Right kidney (tissue), 1 donor: ENCODE results near the gene PLCB1.

ENCODE experiments used
- DNase-seq: peaks from one replicate; pipeline ENCODE4 v3.0.0-alpha.2; 2016

Gene PLCB1

DNA sequence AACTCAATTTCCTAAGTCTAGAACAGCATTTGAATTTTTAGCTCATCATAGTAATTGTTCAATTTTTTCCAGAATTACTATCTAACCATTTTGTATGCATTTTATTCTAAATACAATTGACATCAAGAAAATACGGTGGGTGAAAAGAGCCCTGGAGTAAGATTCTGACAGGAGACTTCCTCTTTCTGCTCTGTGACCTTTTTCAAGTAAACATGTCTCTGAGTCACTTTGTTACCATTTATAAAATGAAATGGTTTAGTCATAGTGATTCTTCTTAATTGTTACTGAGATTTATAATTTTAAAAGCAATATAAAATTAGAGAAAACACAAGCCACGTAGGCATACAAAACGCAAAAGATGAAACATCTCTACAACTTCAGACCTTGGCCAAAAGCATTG is 80.2 kb downstream of the PLCB1 start:
- no peak for DNase-seq

DNA sequence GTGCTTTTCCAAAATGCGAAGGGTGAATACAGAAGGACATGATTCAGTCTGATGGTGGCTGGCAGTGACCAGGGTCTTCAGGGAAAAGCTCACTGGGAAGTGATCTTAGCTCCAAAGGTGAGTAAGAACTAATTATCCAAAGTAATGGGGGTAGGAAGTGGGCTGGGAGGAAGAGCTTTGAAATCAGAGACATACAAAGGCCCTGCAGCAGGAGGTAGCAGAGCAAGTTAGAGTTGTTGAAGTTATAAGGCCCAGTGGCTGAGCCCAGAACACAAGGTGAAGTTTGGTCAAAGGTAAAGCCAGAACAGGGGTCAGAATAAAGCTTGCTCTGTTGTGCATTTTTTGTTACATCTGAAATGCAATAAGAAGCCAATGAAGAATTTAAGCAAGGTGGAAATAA is 81.2 kb downstream of the PLCB1 start:
- no peak for DNase-seq

DNA sequence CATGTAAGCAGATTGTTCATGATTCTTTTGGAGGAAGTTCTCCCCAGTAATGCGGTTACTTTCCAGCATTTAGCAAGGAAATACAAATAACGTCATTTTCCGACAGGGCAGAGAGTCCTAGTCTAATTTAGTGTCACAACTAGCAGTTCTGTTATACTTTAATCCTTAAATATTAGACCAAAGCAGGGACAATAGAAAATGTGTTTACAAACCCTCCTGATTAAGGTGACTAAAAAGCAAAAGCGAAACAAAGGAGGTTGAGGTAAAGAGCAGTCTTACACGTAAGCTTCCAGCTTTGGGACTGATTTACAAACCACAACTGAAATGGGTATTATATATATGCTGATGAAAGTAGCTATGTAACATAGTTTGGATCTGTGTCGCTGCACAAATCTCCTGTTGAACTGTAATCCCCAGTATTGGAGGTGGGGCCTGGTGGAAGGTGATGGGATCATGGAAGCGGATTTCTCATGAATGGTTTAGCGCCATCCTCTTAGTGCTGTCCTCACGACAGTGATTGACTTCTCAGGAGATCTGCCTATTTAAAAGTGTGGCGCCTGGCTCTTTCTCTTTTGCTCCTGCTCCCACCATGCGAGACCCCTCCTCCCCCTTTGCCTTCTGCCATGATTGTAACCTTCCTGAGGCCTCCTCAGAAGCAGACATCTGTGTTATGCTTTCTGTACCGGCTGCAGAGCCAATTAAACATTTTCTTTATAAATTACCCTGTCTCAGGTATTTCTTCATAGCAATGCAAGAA is 81.9 kb downstream of the PLCB1 start:
- no peak for DNase-seq

DNA sequence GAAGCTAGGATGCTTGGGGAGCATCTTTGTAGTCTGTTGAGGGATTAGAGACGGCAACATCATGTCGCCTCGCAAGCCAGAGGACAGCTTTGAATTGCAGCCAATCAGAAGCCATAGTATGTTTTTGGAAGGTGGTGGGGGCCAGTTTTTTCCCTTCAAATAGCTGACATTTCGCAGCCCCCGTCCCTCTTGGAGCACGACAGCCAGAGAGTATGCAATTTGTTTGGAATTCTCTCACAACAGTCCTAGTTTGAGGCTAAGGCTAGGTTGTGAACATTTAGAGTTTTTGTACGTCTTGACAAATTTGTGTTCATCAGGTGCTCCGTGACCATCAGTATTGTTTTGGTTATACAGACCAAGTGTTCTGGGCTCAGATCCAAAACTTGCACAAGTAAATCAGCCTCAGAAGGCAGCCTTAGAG is 83.3 kb downstream of the PLCB1 start:
- no peak for DNase-seq

DNA sequence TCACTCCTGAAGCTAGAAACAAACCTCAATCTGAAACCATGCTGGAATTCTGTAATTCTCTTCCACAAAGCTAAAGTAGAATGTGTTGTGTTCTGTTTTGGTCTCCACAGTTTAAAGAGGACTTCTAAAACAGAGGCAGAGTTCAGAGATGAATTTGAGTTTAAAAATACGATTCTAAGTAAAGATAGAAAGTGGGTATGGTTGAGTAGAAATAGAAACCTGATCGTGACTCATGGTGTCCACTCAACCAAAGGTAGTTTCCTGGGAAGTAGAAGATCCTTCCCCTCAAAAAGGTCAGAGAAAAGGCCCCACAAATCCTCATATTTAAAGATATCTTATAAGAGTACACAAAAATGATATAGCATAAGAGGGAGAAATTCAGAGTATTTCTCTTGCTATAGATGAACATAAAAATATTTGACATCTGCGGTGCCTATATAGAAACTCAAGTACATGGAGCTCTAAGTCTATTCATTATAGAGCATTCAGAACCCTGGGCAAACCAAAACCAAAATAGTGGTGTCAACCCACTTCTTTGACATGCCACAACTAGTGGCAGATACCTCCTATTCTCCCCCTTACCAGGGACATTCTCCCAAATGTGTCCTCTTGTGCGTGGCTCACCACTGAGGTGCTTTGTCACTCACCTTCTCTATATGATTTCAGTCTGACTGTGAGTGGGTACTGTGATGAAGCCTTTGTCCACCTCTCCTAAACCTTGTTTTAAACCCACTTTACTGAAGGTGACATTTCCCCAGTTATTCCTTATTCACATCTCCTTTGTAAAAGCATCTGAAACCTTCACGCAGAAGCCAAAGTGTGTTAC is 84.5 kb downstream of the PLCB1 start:
- DNase-seq, result no peak

DNA sequence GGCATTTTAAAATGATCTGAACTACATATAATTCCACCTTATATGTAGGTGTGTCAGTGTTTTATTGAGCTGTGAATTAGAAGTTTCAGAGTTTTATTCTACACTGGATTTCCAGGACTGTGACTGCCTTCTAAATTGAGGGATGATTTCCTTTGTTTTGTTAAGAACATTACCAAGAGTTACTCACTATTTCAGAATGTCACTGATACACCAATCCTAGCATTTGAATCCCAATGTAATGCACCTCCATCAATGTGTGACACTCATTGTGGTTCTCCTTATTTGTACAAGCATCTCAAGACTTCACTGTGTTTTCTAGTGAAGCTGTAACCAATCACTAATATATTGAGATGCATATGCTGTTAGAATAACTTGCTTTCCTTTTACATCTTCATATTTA is 86.8 kb downstream of the PLCB1 start:
- DNase-seq, result no peak

DNA sequence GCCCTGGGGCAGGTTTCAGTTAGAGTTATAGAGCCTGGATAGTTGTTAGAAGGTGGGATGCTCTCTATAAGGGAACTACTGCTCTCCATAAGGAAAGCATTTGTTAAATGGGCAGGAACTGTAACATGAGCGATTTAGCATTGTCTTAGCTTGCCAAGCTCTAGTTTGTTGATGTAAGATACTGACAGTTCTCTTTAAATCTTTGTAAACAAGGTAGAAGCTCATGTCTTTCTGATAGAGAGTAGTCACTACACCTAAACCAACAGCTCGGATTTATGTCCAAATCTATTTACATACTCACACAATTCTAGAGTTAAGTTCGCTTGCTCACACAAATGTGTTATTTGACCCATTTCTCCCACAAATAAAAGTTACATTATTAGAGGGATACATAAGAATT is 87.3 kb downstream of the PLCB1 start:
- no peak for DNase-seq

DNA sequence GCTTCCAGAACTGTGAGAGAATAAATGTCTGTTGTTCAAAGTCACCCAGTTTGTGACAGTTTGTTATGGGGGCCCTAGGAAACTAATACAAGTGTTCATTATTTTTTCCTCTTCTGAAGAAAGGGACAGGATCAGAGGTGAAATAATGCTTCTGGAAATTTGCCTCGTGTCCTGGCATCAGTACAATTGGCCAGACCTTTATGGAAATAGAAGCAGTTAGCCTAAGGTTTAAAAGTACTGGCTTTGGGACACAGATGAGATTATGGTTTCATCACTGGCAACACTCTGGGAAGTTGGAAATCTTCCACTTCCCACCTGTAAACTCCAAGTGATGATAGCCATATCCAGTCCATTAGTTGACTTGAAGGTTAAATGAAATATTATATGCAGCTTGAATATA is 88.7 kb downstream of the PLCB1 start:
- no peak for DNase-seq

DNA sequence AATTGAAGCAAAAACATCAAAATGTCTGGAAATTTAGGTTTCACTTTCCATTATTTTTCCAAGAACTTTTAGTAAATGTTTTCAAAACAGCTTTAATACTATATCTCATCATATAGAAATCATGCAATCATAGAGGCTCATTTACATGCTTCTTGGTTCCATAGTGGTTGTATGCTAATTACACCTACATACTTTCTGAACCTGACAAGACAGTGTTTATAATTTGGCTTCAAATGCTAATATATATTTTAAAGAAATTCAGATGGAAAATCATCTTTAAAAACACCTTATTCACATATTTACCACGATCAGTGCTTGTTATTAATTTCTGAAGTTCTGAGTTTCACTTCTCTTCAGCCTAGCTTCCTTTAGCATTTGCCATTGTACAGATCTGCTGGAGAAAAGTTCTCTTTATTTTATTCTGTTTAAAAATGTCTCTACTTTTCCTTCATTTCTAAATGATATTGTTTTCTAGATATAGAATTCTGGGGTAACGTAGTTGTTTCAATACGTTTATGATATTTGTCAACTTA is 89.9 kb downstream of the PLCB1 start:
- DNase-seq, result no peak

DNA sequence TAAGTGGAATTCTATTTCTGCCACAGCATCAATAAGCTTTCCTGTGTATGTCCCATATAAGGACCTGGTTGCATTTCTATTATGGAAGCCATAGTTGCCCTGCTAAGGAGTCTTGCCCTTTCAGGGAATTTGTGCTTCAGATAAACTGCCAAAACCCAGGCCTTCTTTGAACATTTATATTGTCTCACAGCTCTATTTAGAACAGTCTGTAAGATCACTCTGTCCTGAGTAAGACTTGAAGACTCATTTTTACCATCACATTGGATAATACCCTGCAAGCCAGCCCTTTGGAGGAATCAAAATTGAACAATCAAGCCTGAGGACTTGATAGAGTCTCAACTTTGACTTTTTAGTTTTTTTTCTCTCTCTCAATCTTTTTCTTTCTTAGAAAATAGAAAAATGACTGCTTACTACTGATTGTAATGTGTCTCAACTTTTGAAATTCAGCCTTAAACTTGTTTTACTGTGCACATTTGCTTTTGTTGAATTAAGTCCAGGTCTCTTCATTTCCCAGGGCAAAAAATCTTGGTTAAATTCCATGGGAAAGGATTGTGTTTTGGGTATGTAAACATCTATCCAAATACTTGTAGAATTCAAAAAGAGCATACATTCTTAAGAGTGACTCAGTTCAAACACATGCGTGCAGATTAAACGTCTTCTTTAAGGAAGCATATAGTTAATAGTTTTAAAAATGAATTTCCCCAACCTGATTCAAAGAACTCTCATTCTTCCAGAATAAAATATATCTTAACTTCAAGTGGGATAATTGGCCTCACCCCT is 91.2 kb downstream of the PLCB1 start:
- no peak for DNase-seq

DNA sequence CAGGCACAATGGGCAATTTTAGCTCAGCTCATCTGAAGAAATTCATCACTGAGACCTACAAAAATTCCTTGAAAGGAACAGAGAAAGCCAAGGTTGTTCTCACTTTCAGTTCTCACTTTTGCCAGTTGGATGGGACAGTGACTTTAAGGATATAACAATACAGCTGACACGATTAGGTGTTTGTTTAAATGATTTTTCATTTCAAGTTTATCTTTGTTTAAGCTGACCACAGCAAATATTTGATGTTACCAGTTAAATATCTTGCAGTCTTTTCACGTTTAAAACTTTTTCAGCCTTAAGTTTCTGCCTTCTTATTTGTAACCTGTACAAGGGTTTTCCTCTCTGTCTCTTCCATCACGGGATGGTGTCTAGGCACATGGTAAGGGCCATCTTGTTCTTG is 93.6 kb downstream of the PLCB1 start:
- DNase-seq, result no peak

DNA sequence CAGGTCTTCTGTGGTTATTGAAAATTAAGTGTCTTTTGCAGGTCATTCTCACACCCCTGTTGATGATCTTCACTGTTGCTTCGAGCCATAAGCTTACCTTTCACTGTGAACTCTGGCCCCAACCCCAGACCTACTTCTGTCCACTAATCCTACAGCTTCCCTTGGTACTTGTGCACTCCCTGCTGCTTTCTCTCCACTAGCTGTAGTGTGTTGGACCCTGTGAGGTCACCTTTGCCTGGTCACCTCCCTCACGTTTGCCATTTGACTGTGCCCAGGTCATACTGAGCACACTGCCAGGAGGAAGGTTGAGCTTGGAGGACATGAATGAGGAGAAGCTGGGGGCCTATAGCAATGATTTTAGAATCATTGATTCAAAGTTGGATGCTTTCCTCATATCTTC is 94.0 kb downstream of the PLCB1 start:
- no peak for DNase-seq

DNA sequence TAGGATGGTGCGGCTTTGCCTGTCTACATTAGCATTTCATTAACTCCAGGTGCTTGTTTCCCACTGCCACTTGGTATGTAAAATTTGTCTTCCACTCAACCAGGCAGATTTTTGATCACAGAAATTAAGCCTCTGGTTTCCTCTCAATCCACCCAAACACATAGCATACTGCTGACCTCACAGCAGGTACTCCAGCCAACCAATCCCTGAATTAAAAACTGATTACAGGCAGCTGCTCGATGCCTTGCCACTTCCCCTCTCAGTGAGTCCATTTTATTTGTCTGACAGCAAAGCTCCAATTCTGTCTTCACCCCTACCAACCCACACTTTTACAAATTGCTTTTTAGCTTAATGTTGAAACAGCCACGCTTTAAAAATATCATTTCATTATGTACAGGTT is 95.2 kb downstream of the PLCB1 start:
- DNase-seq, result no peak

DNA sequence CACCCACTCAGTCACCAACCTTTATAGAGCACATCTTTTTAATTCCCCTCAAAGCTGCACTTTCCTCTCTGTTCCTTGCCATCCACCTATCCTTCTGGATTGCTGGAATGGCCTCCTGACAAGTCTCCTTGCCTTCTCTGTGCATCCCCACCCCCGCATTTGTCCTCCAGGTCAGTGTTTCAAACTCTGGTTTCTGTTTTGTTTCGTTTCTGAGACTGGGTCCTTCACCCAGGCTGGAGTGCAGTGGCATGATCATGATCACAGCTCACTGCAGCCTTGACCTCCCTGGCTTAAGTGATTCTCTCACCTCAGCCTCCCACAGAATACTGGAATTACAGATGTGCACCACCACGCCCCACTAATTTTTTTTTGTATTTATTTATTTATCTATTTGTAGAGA is 96.2 kb downstream of the PLCB1 start:
- DNase-seq, result no peak

DNA sequence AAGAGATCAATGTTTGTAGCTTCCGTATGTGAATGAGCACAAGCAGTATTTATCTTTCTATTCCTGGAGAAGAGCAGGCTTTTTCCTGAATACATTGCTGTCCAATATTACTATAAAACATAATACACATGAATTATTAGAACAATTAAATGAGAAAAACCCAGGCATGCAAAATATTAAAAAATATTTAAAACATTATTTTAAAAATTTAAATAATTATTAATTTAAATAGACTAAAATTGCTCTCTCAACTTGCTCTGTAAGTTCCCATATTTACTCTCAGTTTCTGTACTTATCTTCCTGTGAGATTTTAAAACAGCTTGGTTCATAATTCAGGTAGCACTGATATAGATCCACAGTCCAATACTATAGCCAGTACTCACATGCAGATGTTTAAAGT is 97.0 kb downstream of the PLCB1 start:
- no peak for DNase-seq

DNA sequence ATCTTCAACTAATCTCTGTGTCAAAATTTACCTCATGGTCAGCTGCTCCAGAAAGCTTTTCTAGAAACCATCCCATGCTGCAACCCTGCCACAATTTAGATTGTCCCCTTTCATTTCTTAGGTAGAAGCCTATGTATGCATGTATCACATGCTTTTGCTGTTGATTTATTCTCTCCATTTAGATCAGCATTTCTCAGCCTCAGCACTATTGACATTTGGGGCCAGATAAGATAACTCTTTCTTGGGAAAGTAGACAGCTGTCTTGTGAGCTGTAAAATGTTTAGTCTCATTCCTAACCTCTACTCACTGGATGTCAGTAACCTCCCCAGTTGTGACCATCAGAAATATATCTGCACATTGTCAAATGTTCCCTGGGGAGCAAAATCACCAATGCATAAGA is 99.0 kb downstream of the PLCB1 start:
- no peak for DNase-seq

DNA sequence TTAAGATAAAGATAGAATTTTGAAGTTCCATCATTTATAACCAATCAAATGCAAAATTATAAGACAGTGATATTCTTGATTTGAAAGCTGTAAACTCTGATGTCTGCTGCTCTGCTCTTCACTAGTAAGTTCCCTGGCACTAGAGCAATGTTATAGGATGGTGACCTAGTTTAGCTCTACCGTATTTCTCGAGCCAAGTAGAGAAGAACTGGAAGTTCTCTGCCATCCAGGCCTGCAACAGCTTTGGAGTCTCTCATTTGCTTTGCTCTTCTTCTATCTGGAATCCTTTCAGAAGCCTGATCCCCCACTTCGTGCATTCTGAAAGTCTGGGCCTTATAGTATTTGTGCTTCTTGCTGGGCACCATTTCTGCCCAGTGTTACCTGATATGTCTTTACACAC is 100.3 kb downstream of the PLCB1 start:
- no peak for DNase-seq

DNA sequence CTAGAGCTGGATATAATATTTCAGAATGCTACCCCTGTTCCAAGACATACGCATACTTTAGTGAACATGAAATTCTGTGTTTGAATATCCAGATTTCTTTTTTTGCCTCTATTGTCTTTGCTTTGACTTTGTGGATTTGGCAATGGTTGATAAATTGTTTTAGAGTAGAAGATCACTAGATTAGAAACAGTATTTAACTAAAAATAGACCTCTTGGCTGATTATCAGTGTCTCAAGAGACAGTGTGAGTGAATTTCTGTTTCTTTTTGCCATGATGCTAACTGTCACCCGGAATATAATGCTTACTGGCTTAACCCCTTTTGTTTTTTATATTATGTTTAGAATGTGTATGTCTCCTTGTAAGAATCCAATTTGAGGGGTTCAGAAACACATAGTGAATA is 102.5 kb downstream of the PLCB1 start:
- DNase-seq, result no peak

DNA sequence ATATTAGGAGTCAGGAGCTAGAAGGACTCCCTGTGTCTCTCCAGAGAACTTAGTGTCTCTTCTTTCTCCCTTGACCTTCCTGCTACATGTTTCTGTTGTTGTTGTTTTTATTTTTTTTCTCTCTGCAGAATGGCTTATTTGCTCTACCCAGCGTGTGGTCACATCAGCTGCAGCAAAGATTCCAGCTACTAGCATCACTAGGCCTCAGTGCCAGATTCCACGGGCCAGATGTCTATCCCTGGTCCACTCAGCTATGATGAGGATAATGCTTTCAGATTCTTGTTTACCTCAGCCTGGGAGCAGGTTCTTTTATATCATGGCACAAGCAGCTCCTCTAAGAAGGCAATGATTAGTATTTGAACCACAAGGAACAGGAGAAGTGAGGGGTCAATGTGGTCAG is 110.0 kb downstream of the PLCB1 start:
- DNase-seq, result no peak

DNA sequence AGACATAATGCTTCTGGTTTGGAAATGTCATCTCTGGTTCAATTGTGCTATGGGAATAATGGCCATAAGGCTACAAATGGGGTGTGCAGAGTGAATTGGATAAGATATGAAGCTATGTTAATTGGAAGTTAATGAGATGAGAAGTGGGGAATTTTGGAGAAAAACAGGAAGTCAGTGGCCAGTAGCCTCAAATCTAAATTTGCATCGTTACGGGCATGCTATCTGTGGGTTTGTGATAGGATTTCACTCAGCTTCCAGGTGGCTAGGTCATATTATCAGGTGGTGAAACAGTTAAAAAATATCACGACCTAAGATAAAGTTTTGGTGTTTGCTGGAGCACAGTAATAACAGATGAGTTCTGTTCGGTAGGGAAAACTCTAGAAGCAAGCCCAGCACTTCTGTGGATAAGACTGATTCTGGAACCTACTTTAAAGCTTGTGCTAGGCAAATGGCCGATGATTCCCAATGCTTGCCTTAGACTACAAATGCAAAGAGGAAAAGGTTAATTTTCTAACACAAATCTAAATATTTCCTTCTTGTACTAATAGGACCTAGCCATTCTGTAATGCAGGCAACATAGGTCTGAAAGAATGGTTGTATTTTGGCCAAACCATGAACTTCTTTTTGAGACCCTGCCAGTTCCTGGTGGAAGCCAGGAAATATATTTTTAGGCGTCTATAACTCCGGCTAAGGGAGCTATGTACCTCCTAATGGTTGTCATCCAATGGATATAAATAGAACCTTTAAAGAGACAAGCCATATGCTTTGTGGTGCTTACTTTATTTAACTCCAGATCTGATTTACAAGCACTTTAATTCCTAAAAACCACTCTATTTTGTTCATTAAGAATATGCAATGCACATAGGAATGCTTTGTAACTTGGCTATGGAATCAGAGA is 111.0 kb downstream of the PLCB1 start:
- no peak for DNase-seq

DNA sequence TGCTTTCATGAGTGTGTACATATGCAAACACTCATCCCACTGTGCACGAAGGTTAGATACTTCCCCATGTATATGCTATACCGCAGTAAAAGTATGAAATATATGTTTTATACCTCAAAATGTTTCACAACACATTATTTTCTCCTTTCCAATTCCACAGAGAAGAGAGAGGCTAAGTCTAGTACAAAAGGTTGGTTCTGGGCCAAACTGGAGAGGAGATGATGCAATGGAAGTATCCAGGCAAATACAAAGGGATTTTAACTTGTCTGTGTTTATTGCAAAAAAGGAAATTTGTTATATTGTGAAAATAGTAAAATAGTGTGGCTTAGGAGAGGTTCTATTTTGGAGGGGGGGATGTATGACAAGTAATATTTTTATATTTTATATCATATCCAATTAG is 112.6 kb downstream of the PLCB1 start:
- no peak for DNase-seq

DNA sequence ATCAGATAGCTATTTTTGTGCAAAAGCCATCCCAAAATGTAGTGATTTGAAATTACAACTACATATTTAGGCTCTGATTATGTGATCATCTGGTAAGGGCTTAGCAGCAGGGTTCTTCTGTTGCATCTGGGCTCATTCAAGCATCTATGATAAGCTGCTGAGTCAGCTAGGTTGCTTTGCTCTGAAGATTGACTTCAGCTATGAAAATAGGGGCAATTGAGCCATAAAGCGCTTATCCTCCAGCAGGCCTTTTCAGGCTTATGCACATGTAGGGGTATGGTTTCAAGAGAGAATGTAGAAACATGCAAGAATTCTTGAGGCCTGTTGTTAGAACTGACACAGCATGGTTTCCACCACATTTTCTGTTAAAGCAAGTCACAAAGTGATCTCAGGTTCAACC is 114.1 kb downstream of the PLCB1 start:
- no peak for DNase-seq
